ENCODE measurements around the gene DKC1.
A peak's percentile ranks its signal among the peaks of the same experiment; 100 is the strongest.

DKC1 gene

DNA sequence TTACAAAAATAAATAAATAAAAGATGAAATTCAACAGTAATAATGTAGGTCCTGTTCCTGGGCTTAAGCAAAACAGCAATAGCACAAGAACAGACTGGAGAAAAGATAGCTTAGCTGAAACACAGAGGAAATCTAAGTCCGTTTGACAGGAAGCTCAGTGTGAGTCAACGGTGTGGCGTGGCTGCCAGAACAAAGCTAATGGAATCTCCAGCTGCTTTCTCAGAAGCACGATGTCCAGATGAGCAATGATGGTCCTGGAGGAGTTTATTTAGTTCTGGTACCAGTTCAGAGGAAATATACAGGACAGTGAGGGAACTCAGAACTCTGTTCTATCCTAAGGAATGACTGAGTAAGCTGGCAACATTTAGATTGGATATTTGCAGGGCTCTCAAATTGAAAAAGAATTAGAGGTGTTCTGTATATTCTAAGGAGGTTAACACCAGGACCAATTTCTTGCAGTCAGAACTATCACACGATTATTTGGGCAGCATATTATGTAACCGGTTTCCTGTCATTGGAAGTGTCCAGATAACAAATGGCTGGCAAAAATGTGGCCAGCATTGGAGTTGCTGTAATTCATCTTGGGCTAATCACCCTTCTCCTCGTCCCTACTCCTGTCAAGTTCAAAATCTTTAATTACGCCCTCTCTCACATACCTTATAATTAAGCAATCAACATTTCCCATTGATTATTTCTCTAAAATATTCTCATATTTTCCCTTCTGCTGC is 24.5 kb upstream of the DKC1 start:
- peak; percentile 37 to 58 (median 54) for DNase-seq

- no peak for DNase-seq
These were observed 22.7 kb upstream of the DKC1 start for GRCh38 chrX:154739952-154740465.

DNA sequence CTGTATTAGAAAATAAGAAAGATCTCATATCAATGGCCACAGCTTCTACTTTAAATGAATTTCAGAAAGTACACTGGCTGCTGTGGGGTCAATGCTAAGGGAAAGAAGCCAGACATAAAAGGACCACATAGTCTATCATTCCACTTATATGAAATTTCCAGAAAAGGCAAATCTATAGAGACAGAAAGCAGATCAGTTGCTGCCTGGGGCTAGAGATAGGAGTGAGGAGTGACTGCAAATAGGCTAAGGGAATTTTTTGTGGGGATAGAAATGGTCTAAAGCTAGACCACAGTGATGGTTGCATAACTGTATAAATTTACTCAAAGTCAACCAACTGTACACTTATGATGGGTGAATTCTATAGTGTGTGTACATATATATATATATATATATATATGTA is 20.1 kb upstream of the DKC1 start:
- DNase-seq = no peak

DNA sequence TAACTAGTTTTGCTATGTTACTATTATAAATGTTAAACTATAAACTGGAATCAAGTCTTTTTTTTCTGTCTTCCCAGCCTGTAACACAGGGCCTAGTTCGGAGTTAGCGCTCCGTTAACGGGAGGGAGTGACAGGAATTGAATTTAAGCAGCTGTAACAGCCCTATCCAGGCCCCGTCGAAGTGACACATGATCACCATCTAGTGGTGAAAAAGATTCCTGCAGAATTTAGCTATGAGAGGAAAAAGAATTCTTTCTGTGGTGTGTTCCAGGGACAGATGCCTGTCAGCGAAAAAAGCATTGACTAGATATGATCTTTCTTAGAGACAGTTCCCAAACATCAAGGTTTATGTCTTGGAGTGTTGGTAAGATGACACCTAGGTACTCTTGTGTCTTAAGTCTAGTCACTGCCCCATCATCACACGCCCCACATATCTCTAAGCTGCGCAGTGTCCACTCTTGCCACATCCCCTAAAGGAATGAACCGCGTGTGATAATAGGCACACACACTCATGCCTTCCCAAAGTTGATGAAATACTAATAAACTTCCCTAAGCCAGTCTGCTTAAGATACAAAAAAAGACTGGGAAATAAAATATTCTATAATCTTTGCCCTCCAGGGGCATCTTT is 13.8 kb upstream of the DKC1 start:
- peak; percentile 61 to 77 (median 72) for DNase-seq

DNA sequence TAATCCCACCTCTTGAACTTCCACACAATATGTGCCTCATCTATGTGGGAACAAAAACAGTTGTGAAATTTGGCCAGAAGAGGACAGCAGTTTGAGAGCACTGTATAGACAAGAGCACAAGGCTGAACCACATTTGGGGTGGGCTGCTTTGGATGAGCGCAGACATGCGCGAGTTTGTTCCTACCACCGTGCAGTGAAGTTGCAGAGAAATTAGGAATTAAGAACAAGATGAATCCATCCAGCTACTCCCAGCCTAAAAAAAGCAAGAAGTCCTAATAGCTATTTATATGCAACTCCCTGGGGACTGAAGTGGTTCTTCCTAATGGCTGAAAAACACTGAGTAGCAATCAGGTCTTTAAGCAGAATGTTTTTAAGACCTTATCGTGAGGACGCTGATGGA is 12.8 kb upstream of the DKC1 start:
- DNase-seq = peak in 2 of 4 experiments; percentile 22 to 37

- DNase-seq = peak; percentile 40 to 78 (median 64)
These were observed 12.1 kb upstream of the DKC1 start, which contains the start of gene GAB3 for GRCh38 chrX:154750301-154751202. Gene GAB3 (minus strand): TSS chrX:154751077. CDS start chrX:154751025, 52 bp downstream.

DNA sequence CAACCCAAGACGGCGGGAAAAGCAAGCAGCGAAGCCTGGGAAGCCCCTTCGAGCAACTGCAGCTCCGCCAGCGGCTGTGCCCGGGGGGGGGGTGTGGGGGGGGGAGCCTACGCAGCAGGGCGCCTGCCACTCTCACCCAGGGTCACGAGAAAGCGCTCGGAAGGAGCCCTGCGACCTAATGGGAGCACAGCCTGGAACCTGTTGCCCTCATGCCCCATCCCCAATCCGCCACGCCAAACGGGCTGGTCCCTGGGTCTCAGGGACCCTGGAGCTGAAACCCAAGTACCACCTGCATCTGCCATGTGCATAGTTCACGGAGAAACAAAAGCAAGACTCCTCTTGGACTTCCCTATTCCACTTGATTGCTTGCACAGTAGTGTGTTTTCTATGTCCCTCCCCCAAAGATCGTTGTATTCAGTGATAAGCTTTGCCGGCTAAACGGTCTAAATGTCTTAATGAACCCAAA is 11.4 kb upstream of the DKC1 start:
- DNase-seq = peak in 3 of 4 experiments; percentile 33 to 57 (median 52)

DNA sequence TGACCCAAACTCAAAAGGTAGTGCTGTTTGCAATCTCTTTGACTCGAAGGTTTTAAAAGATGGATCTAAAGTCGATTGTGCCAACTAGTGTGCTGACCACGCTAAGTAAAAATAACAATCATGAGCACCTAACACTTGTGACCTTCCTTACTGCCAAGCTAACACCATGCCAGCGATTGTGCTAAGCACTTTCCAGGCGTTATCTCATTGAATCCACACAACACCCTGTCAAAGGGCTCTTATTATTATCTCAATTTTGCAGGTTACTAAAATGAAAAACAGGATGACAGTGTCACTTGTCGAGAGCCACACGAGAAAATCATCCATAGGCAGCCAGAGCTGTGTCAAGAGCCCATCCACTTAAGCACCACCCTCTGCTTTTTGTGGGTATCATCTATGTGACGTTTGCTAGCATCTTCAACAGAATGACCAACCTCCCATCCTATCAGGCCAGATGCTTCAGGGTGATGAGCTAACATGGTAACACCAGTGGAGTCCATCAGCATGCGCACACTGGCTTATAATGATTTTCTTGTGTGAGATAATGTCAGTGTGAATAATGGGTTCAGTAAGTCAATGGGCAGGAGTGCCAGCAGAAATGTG is 10.9 kb upstream of the DKC1 start:
- no peak for DNase-seq

DNA sequence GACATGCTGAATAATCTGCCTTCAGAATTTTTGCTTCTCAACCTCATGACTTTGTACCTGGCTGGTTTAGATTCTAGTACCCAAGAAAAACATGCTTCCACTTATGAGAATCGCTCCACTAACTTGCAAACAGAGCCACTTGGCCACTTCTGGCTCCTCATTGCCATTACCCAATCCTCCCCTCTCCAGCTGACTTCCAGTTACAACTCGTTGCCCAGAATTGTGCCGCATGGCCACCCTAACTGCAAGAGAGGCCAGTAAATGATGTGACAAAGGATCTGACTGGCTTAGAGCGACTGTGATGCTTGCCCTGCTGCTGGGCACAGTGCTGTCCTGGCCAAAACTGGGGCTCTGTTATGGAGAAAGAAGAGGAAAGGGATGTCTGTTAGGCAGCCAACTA is 4.0 kb upstream of the DKC1 start:
- DNase-seq = no peak

- no peak for DNase-seq
These were observed 607 bp upstream of the DKC1 start for GRCh38 chrX:154761977-154762536.

DNA sequence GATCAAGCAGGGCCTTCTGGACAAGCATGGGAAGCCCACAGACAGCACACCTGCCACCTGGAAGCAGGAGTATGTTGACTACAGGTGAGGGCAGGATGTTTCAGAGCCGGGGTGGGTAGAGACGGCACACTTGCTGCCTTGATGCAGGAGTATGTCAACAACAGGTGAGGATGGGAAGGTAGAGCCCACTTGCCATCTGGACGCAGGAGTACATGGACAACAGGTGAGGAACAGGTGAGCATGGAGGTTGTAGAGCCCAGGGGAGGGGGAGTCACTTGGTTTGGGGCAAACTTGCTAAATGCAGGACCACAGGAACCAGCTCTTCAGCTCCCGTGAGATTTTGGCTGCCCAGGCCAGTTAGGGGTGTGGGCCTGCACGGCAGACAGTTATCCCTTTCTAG is 12.0 kb downstream of the DKC1 start:
- no peak for DNase-seq

- peak; percentile 57 to 80 (median 78) for DNase-seq
These were observed 13.0 kb downstream of the DKC1 start for GRCh38 chrX:154775419-154776349.

- no peak for DNase-seq
These were observed 14.1 kb downstream of the DKC1 start for GRCh38 chrX:154776753-154777152.

DNA sequence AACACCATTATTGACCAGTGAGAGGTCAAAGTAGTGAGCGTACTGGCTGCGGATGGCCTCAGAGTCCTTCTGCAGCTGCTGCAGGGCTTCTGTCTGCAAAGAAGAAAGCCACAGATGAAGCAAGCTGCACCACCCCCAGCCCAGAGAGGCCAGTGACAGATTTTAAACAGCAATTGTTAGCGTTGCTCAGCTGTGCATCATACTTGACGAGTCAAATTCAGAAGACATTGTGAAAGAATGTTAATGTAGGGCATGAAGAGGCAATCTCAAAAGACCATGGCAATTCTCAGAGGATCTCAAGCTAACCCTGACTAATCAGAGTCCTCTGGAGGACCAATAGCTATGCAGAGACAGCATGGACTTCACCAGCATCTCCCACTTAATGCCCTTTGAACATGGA is 16.6 kb downstream of the DKC1 start:
- peak in 1 of 4 experiments; percentile 32 for DNase-seq

GRCh38 chrX:154780968-154781367 is 18.3 kb downstream of the DKC1 start:
- DNase-seq = no peak

- DNase-seq = peak in 1 of 4 experiments; percentile 29
These were observed 21.7 kb downstream of the DKC1 start for GRCh38 chrX:154784149-154784995.

GRCh38 chrX:154785716-154786115 is 23.1 kb downstream of the DKC1 start:
- no peak for DNase-seq

- DNase-seq = no peak
These were observed 28.8 kb downstream of the DKC1 start for GRCh38 chrX:154791467-154791866.

DNA sequence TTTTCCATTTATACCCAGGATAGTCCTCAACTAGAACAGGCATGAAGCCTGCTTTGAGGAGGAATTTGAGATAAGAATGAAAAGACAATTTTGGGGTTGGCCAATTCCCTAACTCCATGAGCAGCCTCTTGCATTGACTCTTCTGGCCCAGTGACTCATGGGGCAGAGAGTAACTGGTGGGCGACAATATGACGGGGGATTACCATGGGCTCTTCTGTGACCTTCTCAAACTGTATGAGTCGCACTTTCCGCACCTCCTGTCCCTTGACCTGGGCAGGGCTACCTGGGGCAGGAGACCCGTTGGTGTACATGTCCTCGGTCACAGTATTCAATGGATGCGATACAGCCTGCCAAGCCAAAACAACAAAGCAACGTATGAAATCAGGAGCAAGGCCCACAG is 29.3 kb downstream of the DKC1 start:
- DNase-seq = peak in 1 of 4 experiments; percentile 37
